ENCODE data around the gene HEBP1.

Gene HEBP1

GRCh38 chr12:12990700-12991468, 9.2 kb downstream of the HEBP1 start:
- DNase-seq (ENCODE audit: low read depth): no peak

DNA sequence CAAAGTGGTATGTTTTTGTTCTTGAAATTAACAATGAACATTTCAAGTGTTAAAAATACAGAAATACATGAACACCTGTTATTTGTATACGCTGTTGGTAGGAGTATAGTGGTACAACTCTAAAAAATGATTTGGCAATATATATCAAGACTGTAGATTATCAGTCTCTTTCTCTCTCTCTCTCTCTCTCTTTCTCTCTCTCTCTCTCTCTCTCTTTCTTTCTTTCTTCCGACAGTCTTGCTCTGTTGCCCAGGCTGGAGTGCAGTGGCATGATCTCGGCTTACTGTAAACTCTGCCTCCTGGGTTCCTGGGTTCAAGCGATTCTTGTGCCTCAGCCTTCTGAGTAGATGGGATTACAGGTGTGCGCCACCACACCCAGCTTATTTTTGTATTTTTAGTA, 12.6 kb downstream of the HEBP1 start:
- DNase-seq (ENCODE audit: low read depth): no peak

GRCh38 chr12:12986775-12987331, 13.2 kb downstream of the HEBP1 start:
- DNase-seq (ENCODE audit: low read depth): no peak

- DNase-seq (ENCODE audit: low read depth): no peak
Measured at GRCh38 chr12:12985817-12986408, 14.2 kb downstream of the HEBP1 start.

GRCh38 chr12:12984149-12984548, 15.9 kb downstream of the HEBP1 start:
- no peak for DNase-seq (ENCODE audit: low read depth)

DNA sequence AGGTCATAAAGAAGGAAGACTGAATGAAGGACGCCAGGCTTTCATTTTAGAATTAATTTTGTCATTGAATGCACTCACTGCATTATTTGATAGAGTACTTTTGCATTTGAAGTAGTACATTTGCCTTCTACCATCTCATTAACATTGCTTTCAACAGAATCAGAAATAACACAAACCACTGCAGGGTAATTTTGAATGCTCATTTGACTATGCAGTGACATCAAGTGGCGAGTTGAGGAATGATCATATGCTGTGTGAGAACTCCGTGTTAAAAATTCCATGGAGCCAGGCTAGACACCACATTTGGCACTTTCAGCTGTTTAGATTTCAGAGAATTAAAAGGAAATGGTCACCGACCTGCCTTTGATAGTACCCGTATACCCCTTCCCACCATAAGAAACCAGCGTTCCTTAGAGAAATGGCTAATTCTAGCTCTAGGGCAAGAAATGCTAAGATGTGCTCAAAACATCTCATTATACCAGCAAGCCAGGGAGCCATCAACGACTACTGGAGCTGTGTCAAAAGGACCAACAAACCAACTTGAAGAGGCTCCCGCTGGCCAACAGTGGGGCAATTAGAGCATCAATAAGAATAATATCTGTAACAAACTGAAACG, 16.5 kb downstream of the HEBP1 start:
- peak; percentile 46 for DNase-seq (ENCODE audit: low read depth)

- no peak for DNase-seq (ENCODE audit: low read depth)
Measured at GRCh38 chr12:12982331-12982730, 17.7 kb downstream of the HEBP1 start.

GRCh38 chr12:12979731-12980259, 20.3 kb downstream of the HEBP1 start:
- peak; percentile 90 for DNase-seq (ENCODE audit: low read depth)

DNA sequence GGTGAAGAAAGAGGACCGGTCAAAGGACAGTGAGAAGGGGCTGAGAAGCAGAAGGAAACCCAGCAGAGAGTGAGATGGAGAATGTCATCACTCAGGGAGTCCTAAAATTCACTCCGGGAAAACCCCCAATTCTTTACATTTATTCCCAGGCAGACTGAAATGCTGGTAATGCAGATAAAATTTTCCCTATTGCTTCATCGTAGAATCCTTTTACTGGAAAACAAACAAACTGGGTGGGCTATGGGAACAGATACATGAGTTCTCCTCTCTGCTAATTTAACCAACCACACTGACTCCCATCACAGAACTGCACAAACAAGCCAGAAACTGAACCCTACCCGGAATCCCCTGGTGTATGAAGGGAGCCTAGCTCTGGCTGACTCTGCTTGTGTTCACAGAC, 20.9 kb downstream of the HEBP1 start:
- no peak for DNase-seq (ENCODE audit: low read depth)

DNA sequence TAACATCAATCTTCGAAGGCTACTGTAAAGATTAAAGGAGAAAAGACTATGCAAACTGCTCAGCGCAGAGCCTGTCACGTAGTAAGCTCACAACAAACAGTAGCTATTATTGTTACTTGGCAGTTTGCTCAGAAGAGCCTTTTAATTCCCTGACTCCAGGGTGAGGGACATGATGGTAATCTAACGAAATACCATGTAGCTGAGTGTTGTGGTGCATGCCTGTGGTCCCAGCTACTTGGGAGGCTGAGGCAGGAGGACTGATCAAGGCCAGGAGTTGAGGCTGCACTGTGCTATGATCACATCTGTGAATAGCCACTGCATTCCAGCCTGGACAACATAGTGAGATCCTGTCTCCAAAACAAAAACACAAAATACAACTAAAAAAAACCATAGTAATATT, 22.8 kb downstream of the HEBP1 start:
- DNase-seq (ENCODE audit: low read depth): no peak

GRCh38 chr12:12976366-12976765, 23.7 kb downstream of the HEBP1 start:
- peak; percentile 78 for DNase-seq (ENCODE audit: low read depth)

- peak; percentile 57 for DNase-seq (ENCODE audit: low read depth)
Measured at GRCh38 chr12:12975322-12976077, 24.6 kb downstream of the HEBP1 start.

DNA sequence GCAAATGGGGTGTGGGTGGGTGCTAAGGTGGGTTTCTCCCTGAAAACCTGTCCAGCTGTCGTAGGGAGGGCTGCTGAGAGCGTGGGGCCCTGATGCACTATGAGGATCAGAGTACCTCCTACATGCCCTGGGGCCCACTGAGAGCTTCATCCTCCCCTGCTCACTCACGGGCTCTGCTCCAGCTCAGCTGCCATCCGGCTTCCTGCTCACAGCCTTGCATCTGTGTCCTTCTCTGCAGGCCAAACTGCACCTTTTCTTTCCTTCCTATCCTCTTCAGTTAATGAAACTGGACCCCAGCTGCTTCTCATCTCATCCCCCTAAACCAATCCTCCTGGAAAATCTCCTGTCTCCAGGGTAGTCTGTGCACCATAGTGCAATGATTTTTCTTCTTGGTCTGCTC, 25.9 kb downstream of the HEBP1 start:
- DNase-seq (ENCODE audit: low read depth): no peak

- no peak for DNase-seq (ENCODE audit: low read depth)
Measured at GRCh38 chr12:12973019-12973418, 27.0 kb downstream of the HEBP1 start.

DNA sequence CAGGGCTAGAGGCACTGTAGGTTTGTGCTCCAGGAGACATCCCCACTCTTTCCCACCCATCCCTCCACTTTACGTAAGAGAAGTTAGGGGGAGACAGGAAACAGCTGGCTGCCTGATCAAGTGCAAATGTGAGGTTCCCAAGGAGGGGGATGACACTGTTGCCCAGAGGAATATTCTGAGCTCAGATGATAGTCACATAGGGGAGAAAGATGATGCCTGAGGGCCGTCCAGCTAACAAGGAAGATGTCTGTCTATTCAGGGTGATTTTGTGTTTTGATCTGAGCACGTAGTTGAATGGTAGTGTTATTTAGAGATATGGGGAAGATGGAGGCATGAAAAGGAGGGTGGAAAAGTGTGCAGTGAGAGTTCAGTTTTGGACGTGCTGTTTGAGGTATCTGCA, 34.2 kb downstream of the HEBP1 start:
- no peak for DNase-seq (ENCODE audit: low read depth)

DNA sequence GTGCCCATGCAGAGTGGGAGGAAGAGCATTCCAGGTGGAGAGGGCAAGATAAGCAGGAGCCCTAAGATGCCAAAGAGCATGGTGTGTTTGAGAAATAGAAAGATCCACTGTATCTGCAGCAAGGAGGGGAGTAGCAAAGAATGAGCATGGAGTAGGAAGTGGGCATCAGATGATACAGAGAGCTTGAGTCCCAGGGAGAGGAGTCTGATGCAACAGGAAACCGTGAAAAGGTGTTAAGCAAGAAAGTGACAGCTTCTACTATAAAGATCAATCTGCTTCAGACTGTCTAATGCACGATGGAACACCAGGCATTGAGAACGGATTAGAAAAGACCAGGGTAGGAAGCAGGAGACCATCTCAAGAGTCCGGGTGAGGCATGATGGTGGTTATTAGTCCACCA, 35.8 kb downstream of the HEBP1 start:
- no peak for DNase-seq (ENCODE audit: low read depth)

DNA sequence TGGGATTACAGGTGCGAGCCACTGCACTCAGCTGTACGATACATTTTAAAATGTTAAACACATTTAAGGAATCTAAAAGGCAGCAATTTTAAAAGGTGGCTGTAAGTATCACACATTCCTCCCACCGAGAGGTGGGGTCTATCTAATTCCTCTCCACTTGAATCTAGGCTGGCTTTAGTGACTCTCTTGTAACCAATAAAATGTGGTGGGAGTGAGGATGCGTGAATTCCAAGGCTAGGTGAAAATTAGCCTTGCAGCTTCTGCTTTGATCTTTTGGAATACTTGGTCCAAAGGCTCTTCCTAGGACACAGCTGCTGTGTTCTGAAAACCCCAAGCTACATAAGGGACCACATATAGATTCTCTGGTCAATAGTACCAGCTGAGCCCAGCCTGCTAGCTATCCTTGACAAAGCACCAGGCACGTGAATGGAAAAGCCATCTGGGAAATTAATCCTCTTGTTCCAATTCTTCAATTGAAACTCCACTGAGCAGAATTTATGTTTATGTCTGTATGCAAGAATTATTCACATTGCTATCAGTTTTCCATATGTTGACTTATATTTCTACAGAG, 39.3 kb downstream of the HEBP1 start:
- DNase-seq (ENCODE audit: low read depth): no peak

GRCh38 chr12:12958886-12959285, 41.2 kb downstream of the HEBP1 start:
- DNase-seq (ENCODE audit: low read depth): no peak

DNA sequence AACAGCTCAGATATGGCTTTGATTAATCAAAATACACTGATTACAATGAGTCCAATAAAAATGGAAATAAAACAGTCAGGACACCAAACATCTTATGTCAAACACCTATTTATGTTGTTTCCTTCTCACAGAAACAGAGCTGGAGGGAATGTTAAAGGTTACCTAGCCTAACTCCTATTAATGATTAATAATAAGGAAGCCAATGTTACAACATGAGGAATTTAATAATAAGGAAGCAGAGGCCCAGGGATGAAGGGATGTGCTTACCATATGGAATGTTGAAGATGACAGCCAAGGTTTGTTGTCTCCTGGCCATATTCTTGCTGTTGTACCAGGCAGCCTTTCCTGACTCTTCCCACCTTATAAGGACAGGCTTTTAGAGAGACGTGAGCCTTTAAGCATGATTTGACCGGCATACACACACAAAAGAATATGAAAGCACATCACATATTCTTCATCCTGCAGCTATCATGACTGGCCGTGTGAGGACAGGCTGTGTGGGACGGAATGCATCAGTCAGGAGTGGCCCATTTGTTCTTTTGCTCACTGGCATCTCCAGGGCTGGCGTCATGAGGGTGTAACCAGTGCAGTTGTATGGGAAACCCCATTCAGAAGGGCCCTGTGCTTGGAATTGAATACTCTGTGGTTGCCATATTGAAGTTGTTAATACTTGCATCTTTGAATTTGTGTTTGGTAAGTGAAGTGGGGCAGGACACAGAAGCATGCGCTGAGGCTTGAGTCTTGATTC, 45.0 kb downstream of the HEBP1 start:
- DNase-seq (ENCODE audit: low read depth): no peak

DNA sequence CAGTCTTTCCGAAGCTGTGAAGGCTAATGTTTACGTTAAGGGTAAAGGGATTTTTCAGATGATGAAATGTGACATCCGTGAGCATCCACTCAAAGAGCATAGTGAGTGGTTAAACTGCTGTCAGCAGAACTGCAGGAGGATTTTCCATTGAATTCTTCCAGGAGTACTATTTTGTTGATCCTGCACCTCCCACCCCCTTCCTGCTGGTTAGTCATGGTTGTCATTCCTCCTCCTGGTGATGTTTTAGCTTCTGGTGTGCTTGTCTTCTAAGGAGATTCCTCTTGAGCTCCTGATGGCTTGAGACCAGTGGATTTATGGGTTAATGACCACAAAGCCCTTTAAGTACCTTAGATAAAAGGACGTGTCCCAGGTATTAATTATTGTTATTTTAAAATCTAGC, 45.7 kb downstream of the HEBP1 start:
- no peak for DNase-seq (ENCODE audit: low read depth)

DNA sequence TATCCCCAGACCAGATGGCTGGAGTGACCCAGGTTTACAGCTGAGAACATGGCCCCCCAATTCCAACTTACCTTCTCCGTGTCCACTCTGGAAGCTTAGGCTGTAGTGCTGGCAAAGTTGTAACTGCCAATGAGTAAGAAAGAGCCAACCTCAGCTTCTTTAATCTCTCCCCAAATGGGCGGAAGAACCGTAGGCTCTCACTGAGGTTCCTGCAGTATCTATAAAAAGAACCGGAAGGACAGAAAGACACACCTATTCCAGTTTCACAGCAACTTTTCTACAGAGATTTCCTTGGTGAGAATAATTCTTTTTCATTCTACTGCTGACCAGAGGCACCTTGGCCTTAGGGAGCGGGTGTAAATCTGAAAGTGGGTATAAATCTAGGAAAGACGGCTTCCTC, 48.0 kb downstream of the HEBP1 start, which contains the start of gene GPRC5D:
TSS of gene GPRC5D (minus strand) at position 135 of the 400 bp plus-strand sequence. CDS start 1,786 bp downstream, outside the sequence.
- DNase-seq (ENCODE audit: low read depth): no peak

Data from HS-27A (cell line).